ENCODE data around the gene FER.
A peak's percentile ranks its signal among the peaks of the same experiment; 100 is the strongest.

The FER gene

DNA sequence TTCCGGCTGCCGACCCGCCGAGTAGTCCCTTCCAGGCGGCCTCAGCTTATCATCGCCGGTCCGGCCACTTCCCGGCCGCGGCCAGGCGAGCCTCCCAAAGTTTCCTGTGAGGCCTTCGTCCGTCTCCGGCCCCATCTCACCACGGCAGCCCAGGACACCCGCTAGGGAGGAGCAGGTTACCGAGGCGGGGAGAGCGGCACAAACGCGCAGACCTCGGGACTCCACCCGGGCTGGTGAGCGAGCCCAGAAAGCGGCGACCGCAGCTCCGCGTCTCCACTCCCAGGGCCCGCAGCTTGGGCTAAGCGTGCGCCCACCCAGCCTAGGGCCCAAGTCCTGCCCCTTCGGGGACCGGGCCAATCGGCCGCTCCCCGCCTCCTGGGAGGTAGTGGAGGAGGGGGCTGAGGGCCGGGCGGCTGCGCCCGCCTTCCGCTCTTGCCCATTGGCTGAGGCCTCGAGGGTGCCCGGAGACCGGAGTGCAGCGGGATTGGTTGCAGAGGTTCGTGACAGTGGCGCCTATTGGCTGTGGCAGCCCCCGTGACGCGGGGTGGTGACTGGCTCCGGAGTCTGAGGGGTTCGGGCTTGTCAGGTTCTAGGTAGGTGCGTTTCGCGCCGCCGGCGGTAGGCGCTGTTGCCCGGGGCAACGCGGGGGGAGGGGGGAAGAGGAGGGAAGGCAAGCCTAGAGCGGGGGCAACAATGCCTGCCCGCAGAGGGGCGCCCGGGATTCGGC, 867 bp downstream of the FER start:
- TF ChIP-seq, protein P1, sequence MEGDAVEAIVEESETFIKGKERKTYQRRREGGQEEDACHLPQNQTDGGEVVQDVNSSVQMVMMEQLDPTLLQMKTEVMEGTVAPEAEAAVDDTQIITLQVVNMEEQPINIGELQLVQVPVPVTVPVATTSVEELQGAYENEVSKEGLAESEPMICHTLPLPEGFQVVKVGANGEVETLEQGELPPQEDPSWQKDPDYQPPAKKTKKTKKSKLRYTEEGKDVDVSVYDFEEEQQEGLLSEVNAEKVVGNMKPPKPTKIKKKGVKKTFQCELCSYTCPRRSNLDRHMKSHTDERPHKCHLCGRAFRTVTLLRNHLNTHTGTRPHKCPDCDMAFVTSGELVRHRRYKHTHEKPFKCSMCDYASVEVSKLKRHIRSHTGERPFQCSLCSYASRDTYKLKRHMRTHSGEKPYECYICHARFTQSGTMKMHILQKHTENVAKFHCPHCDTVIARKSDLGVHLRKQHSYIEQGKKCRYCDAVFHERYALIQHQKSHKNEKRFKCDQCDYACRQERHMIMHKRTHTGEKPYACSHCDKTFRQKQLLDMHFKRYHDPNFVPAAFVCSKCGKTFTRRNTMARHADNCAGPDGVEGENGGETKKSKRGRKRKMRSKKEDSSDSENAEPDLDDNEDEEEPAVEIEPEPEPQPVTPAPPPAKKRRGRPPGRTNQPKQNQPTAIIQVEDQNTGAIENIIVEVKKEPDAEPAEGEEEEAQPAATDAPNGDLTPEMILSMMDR (IDR thresholded peaks at IDR 0.05; ENCODE audit: low read depth, low read length): 0 out of 2 replicates have a peak, but pooled peaks have one; percentile 8
- H3K9me3 ChIP-seq (ENCODE audit: severe bottlenecking): no peaks in the 10 kb centered on the region
- no peaks in the 10 kb centered on the region for H3K27me3 ChIP-seq (ENCODE audit: insufficient read depth, low read depth, severe bottlenecking)
- no peaks in the 10 kb centered on the region for H3K36me3 ChIP-seq
- peak overlapping the region; percentile 84 for H3K4me3 ChIP-seq (ENCODE audit: low read depth, low read length)
- DNase-seq: peak; percentile 99
- H3K27ac ChIP-seq: peak overlapping the region; percentile 82

DNA sequence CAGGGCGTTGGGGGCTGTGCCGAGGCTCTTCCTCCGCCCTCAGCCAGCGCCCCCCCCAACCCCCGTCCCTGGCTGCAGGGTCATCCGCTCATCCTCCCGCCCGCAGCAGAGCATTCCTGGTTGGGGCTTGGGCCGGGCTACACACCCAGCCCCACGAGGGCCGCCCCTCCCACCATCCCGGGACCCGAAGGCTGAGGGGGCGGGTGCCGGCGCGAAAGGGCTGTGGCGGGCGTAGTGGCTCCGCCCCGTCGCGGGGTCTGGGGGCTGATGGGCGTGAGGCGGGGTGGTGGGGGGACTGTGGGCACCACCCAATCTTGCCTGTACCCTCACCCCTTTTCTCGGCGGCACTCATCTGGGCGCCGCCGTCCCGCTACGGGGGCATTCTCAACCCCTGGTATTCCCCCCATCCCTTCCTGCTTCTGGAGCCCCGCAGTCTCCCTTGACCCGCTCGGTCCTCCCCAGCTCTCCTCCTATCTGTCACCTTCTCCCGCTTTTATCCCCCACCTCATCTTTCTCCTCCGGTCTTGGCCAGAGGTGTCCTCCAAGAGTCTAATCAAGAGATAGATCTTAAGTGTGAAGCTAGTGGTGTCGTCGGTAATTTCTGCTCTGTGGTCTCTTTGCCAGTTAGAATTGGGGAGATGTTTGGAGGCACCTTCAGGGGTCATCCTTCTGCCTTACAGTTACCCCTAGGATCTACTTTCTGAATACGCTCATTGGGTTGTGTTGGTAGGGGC, 1.6 kb downstream of the FER start:
- Histone ChIP-seq H3K27me3 (ENCODE audit: insufficient read depth, low read depth, severe bottlenecking) (no peaks in the 10 kb centered on the region), H3K36me3 (no peaks in the 10 kb centered on the region), H3K9me3 (ENCODE audit: severe bottlenecking) (no peaks in the 10 kb centered on the region), H3K27ac (peak overlapping the region; percentile 74), H3K4me3 (ENCODE audit: low read depth, low read length) (peak overlapping the region; percentile 84)
- TF ChIP-seq, protein P1 (IDR thresholded peaks at IDR 0.05; ENCODE audit: low read depth, low read length): no peak
- no peak for DNase-seq

DNA sequence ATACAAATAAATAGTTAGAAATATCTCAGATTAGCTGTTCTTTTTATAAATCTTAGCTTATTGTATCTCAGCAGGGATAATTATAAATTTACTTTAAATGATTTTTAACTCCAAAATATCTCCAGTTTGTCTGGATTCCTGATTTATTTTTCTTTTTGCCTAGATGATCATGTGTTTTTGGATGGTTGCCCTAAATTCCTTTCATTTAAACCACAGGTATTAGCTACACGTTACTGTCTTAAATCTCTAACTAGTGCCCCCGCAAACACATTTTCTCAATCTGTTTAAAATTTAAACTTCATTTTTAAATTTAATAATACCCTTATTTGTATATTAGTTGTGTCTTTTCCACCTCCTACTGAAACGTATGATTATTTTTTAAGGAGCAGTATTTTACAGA, 5.6 kb downstream of the FER start:
- H3K4me3 ChIP-seq (ENCODE audit: low read depth, low read length): no peak overlapping the region
- H3K27me3 ChIP-seq (ENCODE audit: insufficient read depth, low read depth, severe bottlenecking): no peaks in the 10 kb centered on the region
- TF ChIP-seq, protein P1 (IDR thresholded peaks at IDR 0.05; ENCODE audit: low read depth, low read length): no peak
- no peak overlapping the region for H3K27ac ChIP-seq
- no peak for DNase-seq
- no peaks in the 10 kb centered on the region for H3K36me3 ChIP-seq
- no peaks in the 10 kb centered on the region for H3K9me3 ChIP-seq (ENCODE audit: severe bottlenecking)

DNA sequence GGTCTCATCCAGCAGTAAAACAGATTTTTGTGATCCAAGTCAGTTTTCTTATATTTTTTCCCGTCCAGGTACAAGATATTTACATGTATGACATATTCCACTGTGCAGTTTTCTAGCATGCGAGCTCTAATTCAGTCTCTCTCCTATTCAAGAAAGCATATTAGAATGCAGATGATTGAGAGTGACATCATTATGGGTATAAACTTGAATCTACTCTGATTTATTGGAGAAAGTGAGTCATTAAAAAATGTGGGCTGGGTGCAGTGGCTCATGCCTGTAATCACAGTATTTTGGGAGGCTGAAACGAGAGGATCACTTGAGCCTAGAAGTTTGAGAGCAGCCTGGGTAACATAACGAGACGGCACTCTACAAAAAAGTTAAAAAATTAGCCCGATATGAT, 6.2 kb downstream of the FER start:
- Histone ChIP-seq H3K27me3 (ENCODE audit: insufficient read depth, low read depth, severe bottlenecking) (no peaks in the 10 kb centered on the region), H3K4me3 (ENCODE audit: low read depth, low read length) (no peak overlapping the region), H3K9me3 (ENCODE audit: severe bottlenecking) (no peaks in the 10 kb centered on the region), H3K36me3 (no peaks in the 10 kb centered on the region), H3K27ac (no peak overlapping the region)
- TF ChIP-seq, protein P1 (IDR thresholded peaks at IDR 0.05; ENCODE audit: low read depth, low read length): no peak
- DNase-seq: no peak

DNA sequence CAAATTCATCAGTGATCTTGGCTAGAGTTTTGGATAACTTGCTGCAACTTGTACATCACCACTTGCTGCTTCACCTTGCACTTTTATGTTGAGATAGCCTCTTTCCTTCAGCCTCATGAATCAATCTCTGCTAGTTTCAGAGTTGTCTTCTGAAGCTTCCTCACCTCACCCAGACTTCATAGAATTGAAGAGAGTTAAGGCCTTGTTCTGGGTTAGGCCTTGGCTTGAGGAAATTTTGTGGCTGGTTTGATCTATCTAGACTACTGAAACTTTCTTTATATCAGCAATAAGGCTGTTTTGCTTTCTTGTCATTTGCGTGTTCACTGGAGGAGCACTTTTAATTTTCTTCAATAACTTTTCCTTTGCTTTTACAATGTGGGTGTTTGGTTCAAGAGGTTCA, 12.8 kb downstream of the FER start:
- Histone ChIP-seq H3K27ac (no peak overlapping the region), H3K9me3 (ENCODE audit: severe bottlenecking) (no peaks in the 10 kb centered on the region), H3K4me3 (ENCODE audit: low read depth, low read length) (no peak overlapping the region), H3K27me3 (ENCODE audit: insufficient read depth, low read depth, severe bottlenecking) (no peaks in the 10 kb centered on the region), H3K36me3 (no peaks in the 10 kb centered on the region)
- DNase-seq: no peak
- TF ChIP-seq, protein P1 (IDR thresholded peaks at IDR 0.05; ENCODE audit: low read depth, low read length): no peak
